ENCODE measurements around the gene ARFGEF3.

ARFGEF3 gene

GRCh38 chr6:138162111-138162954 is 594 bp downstream of the ARFGEF3 start:
- DNase-seq: no peak

- DNase-seq: no peak
Observed at GRCh38 chr6:138162955-138163575, 1.3 kb downstream of the ARFGEF3 start.

GRCh38 chr6:138175596-138175995 is 13.9 kb downstream of the ARFGEF3 start:
- DNase-seq: no peak

- DNase-seq: no peak
Observed at GRCh38 chr6:138176652-138177232, 15.0 kb downstream of the ARFGEF3 start.

GRCh38 chr6:138182939-138183789 is 21.4 kb downstream of the ARFGEF3 start:
- DNase-seq: no peak

GRCh38 chr6:138183790-138184134 is 22.0 kb downstream of the ARFGEF3 start:
- no peak for DNase-seq

GRCh38 chr6:138184230-138184629 is 22.5 kb downstream of the ARFGEF3 start:
- no peak for DNase-seq

- DNase-seq: no peak
Observed at GRCh38 chr6:138187156-138187555, 25.4 kb downstream of the ARFGEF3 start.

GRCh38 chr6:138188278-138188941 is 26.7 kb downstream of the ARFGEF3 start:
- no peak for DNase-seq

- no peak for DNase-seq
Observed at GRCh38 chr6:138194287-138194686, 32.5 kb downstream of the ARFGEF3 start.

GRCh38 chr6:138196122-138196738 is 34.5 kb downstream of the ARFGEF3 start:
- DNase-seq: no peak

- DNase-seq: no peak
Observed at GRCh38 chr6:138197570-138197969, 35.8 kb downstream of the ARFGEF3 start.

GRCh38 chr6:138198430-138199091 is 36.8 kb downstream of the ARFGEF3 start:
- no peak for DNase-seq

- no peak for DNase-seq
Observed at GRCh38 chr6:138201836-138202235, 40.1 kb downstream of the ARFGEF3 start.

GRCh38 chr6:138203315-138203714 is 41.6 kb downstream of the ARFGEF3 start:
- DNase-seq: no peak

GRCh38 chr6:138204303-138204702 is 42.6 kb downstream of the ARFGEF3 start:
- no peak for DNase-seq

GRCh38 chr6:138204792-138205384 is 43.1 kb downstream of the ARFGEF3 start:
- DNase-seq: no peak

GRCh38 chr6:138205437-138206094 is 43.8 kb downstream of the ARFGEF3 start:
- DNase-seq: no peak

- no peak for DNase-seq
Observed at GRCh38 chr6:138206862-138207261, 45.1 kb downstream of the ARFGEF3 start.

GRCh38 chr6:138211048-138211581 is 49.4 kb downstream of the ARFGEF3 start:
- no peak for DNase-seq

Data from fibroblast of skin of abdomen (primary cell).